C4-2B (cell line): ENCODE measurements around the gene CUX1.

Experiments used
- H3K27ac ChIP-seq: fragments of 450-650 bp; 2 replicates; pipeline ENCODE4 v1.5.1; 2017
- ZFX ChIP-seq: fragments of 450-650 bp; IDR thresholded peaks from 2 replicates; pipeline ENCODE4 v1.6.1; 2017
- TF ChIP-seq, protein P1 (sequence below): fragments of 450-650 bp; conservative IDR thresholded peaks from 2 replicates; pipeline ENCODE4 v1.5.1; 2017; ENCODE audit warnings: mild to moderate bottlenecking

CUX1 gene

DNA sequence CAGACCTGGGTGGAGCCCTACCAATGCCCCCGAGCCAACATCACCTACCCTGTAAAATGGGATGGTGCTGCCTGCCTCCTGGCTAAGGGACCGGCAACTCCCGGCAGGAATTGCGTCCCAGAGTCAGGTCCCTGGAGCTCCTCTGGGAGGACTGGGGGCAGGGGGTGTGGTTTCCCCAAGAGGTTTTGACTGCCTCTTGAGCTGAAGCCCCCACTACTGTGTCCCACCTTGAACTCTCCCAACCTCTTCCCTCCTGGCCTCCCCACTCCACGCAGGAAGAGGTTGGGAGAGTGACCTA is 470.5 kb downstream of the CUX1 start:
- H3K27ac ChIP-seq: peak overlapping the region; percentile 65; the same call in 1 of the 2 replicates
- TF ChIP-seq, protein P1, sequence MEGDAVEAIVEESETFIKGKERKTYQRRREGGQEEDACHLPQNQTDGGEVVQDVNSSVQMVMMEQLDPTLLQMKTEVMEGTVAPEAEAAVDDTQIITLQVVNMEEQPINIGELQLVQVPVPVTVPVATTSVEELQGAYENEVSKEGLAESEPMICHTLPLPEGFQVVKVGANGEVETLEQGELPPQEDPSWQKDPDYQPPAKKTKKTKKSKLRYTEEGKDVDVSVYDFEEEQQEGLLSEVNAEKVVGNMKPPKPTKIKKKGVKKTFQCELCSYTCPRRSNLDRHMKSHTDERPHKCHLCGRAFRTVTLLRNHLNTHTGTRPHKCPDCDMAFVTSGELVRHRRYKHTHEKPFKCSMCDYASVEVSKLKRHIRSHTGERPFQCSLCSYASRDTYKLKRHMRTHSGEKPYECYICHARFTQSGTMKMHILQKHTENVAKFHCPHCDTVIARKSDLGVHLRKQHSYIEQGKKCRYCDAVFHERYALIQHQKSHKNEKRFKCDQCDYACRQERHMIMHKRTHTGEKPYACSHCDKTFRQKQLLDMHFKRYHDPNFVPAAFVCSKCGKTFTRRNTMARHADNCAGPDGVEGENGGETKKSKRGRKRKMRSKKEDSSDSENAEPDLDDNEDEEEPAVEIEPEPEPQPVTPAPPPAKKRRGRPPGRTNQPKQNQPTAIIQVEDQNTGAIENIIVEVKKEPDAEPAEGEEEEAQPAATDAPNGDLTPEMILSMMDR: no peak
- TF ChIP-seq ZFX: no peak

DNA sequence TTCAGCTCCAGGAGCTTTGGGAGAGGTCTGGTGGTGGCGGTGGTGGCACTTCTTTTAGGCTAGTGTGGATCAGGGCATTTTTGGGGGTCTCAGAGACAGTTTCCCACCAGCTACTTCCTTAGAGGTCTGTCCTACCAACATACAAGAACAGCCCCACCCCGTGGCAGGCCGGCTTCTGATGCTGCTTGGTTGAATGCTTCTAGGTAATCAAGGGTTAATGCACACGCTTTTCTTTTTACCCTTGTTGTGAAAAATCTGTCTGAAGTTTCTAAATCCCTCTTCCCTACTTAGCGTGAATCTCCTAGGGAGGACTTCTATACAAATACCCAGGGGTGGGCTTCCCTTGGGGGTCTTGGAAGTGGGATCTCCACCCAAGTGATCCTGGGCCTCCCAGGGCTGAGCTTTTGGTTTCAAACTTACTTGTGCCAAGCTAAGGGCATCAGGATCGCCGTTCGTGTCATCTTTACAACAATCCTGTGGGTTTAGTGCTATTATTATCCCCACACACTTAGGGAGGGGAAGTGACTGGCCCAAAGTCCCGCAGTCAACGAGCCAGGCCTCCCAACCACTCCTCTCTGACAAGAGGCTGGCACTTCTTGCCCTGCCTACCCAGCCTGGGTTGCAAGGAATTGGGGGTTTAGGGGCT is 471.0 kb downstream of the CUX1 start:
- no peak overlapping the region for H3K27ac ChIP-seq
- TF ChIP-seq ZFX: no peak
- TF ChIP-seq, protein P1: no peak

DNA sequence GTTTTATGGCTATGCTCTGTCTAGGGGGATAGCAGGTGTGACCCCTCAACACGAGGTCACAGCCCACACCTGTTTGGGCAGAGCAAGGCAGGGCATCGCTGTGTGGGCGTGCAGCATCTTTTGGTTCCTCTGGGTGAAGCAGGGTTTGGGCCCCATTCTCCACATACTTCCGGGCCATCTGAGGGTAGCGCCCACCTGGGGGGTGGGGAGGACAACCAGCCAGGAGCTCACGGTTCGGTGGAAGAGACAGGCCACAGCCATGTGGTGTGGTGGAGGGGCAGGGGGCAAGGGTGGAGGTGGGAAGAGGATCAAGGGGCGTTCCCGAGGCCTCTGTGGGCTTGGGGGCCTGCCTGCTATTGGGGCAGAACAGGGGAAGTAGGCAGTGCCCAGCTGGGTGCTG is 471.6 kb downstream of the CUX1 start:
- no peak overlapping the region for H3K27ac ChIP-seq
- TF ChIP-seq, protein P1: no peak
- TF ChIP-seq ZFX: no peak

DNA sequence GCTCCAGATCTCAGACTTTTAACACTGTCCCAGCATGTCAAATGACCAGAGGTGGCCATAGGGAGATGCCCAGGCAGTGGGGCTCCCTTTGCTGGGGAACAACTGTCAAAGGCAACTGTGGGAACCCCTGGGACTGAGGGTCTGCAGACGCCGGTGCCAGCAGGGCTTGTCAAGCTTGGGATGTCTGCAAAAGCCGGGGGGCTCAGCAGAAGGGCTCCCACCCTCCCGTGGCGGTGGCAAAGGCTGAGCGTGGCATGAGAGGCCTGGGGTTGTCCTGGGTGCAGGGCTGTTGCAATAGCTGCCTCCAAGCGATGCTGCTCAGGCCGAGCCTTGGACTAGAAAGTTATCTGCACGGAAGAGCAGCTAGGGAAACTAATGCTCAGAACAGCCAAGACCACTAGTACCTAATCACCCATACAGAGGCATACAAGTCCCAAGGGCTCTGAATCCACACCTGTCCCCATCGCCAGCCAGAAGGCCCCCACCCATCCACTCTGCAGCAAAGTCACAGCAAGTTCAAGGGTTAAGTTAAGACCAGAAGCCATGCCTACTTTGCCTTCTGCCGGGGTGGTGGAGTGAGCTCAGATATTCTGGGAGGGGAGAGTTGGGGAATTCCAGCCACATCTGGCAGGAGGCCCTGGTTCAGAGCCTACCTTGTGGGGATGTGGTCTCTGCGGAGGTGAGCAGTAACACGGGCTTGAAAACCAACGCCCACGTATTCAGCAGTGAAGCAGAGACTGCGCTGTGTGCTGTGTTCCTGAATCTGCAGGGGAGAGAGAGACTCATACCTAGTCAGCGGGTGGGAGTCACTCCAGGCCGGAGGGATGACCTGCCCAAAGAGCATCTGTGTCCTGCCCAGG is 473.9 kb downstream of the CUX1 start:
- TF ChIP-seq, protein P1: no peak
- no peak for TF ChIP-seq ZFX
- H3K27ac ChIP-seq: no peak overlapping the region

DNA sequence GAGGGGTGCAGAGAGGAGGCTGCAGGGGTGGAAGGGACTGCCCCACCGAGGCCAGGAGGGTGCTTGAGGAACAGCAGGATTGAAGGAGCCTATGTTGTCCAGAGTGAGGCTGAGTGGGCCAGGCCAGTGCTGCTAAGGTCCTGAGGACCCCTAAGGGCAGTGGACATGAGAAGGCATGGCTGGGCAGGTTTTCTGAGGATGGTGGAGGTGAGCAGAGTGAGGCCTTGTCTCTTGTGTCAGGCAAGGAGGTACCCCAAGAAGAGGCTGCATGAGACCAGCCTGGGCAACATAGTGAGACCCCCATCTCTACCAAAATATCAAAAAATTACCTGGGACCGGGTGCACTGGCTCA is 474.5 kb downstream of the CUX1 start:
- H3K27ac ChIP-seq: no peak overlapping the region
- no peak for TF ChIP-seq ZFX
- TF ChIP-seq, protein P1: no peak

DNA sequence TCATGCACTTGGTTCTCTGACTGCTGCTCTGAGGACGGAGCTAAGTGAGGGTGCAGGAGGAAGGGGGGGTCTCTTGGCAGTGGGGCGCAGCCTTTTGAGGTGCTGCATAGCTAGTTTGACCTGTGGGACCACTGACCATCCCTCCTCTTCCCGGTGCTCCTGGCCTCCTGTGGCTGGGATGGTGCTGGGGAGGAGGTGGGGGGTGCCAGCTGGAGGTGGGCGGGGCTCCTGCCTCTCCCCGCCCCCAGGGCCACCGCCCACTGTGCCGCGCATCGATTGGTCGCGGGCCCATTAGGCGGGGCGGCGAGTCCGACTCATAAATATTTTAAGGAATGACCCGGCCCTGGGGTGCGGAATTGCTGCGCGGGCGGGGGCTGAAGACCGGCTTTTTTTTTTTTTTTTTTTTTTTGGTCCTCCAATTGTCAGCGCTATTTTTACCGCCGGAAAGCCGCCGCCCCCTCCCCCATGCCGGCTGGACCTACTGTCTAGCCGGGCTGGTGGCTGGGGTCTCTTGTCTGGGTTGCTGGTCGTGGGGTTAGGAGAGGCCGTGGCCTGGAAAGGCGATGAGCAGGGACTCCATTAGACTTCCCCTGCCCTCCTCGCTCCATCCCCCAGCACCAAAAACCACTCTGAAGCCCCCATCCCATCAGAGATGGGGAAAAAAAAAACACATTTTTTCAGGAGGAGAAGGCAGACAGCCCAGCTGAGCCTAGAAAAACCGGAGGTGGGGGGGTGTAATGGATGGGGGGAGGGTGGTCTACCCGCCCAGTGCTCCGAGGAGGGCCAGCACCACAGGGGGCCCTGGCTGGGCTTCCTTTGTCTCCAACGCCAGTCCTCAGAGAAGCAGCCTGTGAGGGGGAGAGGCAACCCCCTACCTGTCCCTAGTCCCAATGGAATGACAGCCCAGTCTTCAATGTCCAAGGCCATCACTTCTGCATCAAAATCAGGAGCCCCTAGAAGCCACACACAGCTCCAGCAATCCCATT is 475.7 kb downstream of the CUX1 start:
- no peak for TF ChIP-seq ZFX
- TF ChIP-seq, protein P1: no peak
- H3K27ac ChIP-seq: no peak overlapping the region

DNA sequence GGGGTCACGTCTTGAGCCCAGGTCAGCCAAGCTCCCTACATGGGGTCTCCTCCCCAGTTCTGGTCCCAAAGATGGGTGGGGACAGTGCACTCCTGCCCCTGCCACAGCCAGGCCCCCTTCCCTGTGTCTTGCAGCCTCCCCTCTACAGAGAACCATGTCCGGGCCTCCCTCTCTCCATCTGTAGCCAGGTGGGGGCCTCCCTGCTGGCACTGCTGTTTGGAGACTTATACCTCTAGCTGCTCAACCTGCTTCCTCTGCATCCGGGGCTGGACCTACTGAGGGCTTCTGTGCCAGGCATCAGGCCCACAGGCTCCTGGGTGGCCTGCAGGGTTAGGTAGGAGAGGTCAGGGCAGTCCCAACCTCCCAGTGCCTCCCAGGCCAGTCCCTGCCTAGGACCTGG is 477.2 kb downstream of the CUX1 start:
- TF ChIP-seq ZFX: no peak
- TF ChIP-seq, protein P1: no peak
- H3K27ac ChIP-seq: no peak overlapping the region
